GM19035 (cell line): ENCODE data around the gene IRX5.

ENCODE experiments used
- ATAC-seq: cut with Tn5 transposase; IDR thresholded peaks from one replicate; pipeline ENCODE4 v1.9.1; 2021; ENCODE audit not compliant: unreplicated experiment

Gene IRX5

GRCh38 chr16:54930869-54931119 is 129 bp downstream of the IRX5 start:
- ATAC-seq: no peak

GRCh38 chr16:54931120-54932014 is 702 bp downstream of the IRX5 start:
- ATAC-seq: no peak

- no peak for ATAC-seq
Observed at GRCh38 chr16:54932021-54932660, 1.5 kb downstream of the IRX5 start.

GRCh38 chr16:54932737-54933254 is 2.1 kb downstream of the IRX5 start:
- ATAC-seq: no peak

GRCh38 chr16:54933281-54934011 is 2.8 kb downstream of the IRX5 start:
- no peak for ATAC-seq

DNA sequence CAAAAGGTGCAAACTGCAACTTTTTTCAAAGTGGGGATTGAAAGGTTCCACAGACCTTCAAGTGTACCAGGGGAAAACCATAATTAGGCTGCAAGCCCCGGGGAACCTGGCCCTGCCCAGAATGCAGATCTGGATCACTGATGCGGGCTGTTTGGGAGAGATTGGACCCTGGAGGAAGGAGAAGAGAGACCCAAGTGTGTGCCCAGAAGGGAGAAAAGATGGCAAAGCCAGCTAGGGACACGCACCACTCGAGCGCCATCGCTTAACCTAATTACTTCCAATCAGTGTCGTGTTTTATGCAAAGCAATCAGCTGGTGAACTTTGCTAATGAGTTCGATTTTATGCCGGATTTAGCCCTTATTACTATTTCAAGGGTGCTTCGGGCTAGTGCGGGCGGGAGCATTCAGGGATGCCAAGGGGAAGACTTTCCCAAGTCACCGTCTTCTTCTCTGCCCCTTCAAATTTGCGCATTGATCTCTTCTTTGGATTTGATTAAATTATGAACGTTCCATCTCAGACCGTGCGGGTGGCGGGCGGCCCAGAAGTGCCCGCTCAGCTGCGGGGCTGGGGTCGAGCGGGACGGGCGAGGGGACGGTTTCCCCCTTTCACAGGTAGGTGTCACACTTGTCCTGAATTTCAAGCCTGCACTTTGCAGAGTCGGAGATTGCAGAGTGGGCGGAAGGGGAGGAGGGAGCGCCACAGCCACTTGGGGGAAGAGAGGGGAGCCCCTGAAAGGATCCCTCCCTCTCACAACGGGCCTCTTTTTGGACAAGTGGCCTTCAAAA is 4.0 kb downstream of the IRX5 start:
- ATAC-seq: no peak

GRCh38 chr16:54935266-54935968 is 4.8 kb downstream of the IRX5 start:
- ATAC-seq: no peak

- ATAC-seq: no peak
Observed at GRCh38 chr16:54936201-54936978, 5.7 kb downstream of the IRX5 start.

DNA sequence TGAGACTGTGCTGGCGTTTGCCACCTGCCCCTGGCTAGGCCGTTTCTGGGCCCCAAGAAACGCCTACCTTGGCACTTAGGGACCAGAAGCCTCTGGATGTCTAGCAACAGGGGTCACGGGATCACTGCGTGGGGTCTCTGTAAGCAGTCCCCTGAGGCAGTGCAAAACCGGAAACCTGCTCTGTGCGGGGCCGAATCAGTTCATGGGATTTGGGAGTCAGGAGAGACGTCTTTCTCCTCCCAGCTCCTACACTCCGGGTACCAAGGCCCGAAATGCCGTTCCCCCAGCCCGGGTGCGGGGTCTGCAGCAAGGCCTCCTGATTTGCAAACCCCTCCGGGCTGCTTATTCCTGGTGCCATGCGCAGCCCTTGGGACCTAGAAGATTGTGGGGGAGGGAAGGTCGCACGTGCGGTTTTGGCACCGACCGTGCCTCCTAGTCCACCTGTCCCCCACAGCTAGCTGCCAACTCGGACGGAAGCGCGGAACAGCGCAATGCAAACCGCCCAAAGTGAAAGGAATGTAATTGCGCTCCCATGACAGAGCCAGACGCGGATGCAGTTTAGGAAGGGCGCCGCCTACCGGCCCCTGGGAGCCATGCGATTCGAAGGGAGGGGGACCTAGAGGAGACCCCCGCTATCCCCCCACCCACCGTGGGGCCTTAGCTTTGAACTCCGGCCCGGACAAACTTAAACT is 6.5 kb downstream of the IRX5 start:
- no peak for ATAC-seq

DNA sequence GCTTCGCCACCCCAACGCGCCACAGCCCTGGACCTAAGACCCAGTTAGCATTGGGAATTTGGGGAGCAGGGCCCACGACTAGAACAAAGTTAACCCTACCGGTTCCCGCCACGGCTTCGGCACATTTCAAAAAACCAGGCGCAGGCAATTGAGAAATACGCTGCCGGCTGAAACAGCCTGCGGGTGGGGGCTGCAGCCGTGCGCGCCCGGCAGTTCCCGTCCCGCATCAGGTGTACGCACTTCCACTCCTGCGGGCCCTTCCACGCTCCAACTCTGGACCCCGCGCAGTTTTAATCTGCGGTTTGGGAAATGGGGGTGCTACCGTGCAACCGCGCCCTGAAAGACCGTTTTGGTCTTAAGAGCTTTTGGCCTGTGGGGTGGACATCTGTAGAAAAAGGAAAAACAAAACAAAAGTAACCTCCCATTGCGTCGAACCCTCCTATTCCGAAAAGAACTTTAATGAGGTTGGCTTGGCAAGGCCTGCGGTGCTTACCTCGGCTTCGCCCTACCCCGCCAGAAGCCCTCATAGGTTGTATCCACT is 7.1 kb downstream of the IRX5 start:
- ATAC-seq: no peak

- no peak for ATAC-seq
Observed at GRCh38 chr16:54938212-54939028, 7.8 kb downstream of the IRX5 start.

DNA sequence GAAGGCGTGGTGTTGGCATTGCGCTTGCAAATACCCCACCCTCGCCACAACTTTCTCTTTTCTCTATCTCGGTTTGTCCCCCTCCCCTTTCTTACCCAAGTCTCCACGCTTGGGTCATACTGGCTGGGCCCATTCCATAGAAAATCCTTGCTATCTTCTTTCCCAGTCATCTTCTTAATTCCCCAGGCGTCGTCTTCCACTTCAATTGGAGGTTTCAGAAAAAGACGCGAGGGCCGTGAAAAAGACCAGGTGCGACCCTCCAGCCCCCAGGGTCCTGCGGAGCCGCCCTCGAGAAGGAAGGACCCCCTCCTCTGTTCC is 8.3 kb downstream of the IRX5 start:
- no peak for ATAC-seq

DNA sequence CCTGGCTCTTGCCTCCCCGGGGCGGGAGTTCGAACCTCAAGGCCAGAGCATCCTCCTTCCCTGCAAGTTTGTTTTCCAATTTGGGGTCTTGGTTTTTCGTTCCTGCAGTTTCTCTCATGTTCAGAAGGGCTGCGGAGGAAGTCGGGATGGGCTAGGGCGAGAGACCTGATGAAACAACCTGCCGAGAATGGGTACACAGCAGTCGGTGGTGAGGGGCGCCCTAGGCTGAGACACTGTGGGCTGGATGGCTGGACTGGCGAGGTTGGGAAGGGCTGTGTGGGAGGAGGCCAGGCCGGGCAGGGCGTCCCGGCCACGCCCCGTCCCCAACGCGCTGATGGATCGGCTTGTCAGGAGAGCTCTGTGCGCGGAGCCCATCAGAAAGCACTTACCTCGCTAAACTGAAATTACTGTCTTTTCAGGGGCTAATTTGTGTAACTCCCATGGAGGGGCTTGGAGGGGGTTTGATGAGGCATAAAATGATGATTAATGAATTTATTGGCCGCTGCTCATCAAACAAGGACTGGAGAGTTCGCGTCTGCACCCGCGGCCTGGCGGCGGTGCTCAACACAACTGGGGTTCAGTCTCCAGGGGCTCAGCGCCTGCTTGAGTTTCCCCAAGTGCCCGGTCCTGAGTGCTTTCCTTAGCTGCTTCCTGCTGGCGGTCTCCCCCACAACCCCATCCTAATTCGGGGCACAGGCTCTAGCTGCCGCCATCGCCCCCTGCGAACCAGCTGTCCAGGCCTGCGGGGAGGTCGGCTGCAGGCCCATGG is 9.0 kb downstream of the IRX5 start:
- no peak for ATAC-seq

DNA sequence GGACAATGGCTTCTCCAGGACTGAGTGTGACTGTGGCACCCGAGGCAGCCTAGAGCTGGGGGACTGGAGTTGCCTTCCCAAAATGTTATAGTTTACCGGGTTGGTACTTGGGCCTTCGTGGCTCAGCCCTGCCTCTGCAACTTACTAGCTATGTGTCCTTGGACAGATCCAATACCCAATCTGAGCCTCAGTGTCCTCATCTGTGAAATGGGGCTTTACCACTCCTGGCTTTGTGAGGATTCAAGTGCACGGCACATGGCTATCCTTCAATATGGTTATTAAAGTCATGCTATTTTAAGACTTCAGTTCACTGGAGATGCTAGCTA is 9.6 kb downstream of the IRX5 start:
- no peak for ATAC-seq

DNA sequence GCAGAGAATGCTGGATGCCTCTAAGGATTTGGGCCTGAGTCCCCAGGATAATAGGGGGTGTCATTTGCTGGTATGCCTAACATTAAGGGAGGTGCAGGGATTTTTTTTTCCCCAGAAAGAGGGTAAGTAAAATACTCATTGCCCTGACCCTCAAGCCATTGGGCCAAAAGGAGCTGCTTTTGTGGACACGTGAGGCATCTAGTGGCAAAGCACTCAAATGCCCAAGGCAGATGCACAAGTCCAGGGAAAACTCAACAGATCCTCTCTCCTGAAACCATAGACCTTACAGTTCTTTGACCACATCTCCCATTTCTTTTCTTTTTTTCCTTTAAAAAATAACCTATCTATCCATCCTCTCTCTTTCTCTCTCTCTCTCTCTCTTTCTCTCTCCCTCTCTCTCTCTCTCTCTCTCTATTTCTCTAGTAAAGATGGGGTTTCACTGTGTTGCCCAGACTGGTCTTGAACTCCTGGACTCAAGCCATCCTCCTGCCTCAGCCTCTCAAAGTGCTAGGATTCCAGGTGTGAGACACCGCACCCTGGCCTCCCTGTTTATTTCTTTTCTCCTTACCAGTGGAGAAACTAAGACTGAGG is 11.8 kb downstream of the IRX5 start:
- no peak for ATAC-seq

DNA sequence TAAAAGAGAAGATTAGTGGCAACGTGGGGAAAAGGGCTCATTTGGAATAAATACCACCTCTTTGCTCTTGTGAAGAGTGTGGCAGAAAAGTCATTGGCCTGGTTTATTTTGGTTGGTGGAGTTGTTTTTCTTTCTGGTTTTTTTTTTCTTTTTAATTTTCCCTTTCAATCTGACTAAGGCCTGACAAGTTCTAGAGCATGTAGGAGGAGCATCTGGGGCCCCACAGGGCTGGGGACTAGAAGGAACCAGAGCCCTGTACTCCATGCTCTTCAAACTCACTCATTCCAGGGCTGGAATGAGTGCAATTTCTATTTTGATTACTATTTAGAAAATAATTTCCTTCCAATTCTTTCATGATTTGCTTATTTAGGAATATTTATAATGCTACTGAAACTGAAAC is 13.3 kb downstream of the IRX5 start:
- ATAC-seq: no peak

GRCh38 chr16:54945063-54945462 is 14.4 kb downstream of the IRX5 start:
- ATAC-seq: no peak
